Peyer's patch (tissue), 4 donors: ENCODE results near the gene BTG4. TPM values are rescaled to one million over a fixed set of nuclear protein-coding genes. Genes with fewer than 3 reads are reported as not detected.

Experiments
- DNase-seq, 3 donors: peaks; one replicate each; pipeline ENCODE4 v3.0.0-alpha.2; 2017 to 2019
- H3K27ac ChIP-seq, 4 donors: fragments of 200-600 bp; sonication (generic); one replicate each; pipeline ENCODE4 v1.5.1; 2016 to 2019
- H3K27me3 ChIP-seq, 2 donors: fragments of 200-600 bp; sonication (generic); one replicate each; pipeline ENCODE4 v1.5.1; 2019
- H3K36me3 ChIP-seq, 3 donors: fragments of 200-600 bp; sonication (generic); one replicate each; pipeline ENCODE4 v1.5.1; 2016 to 2019
- H3K4me1 ChIP-seq, 4 donors: fragments of 200-600 bp; sonication (generic); one replicate each; pipeline ENCODE4 v1.5.1; 2016 to 2019
- H3K4me3 ChIP-seq, 4 donors: fragments of 200-600 bp; sonication (generic); 1 replicate in 3 of 4; 2 replicates in 1 of 4; pipeline ENCODE4 v1.5.1; 2016 to 2019; ENCODE audit warnings: mild to moderate bottlenecking in 1 of 4
- H3K9me3 ChIP-seq, 4 donors: fragments of 200-600 bp; sonication (generic); one replicate each; pipeline ENCODE4 v1.5.1; 2016 to 2019; ENCODE audit warnings: mild to moderate bottlenecking in 1 of 4
- POLR2A ChIP-seq, 2 donors: fragments of 450-650 bp; IDR thresholded peaks; one replicate each; pipeline ENCODE4 v1.5.1; 2017; ENCODE audit warnings: antibody characterized with exemption in 2 of 2, mild to moderate bottlenecking in 2 of 2, moderate library complexity in 2 of 2
- total RNA-seq, 4 donors: library from RNA; depleted of rRNA; stranded (reverse); fragments of >200 nt; gene quantifications; one replicate each; pipeline ENCODE4 v1.1.0, GENCODE V29; 2016
- TF ChIP-seq, protein P1 (sequence below), 6 experiments: fragments of 450-650 bp in 4 of 6; fragments of 200-600 bp in 2 of 6; sonication (generic) in 1 of 6; IDR thresholded peaks; one replicate each; pipeline ENCODE4 v1.5.1; 2017 to 2019; ENCODE audit warnings: antibody characterized with exemption in 6 of 6, mild to moderate bottlenecking in 3 of 6, moderate library complexity in 1 of 6

The BTG4 gene
- total RNA-seq, 4 donors from 2014 or later: not detected

DNA sequence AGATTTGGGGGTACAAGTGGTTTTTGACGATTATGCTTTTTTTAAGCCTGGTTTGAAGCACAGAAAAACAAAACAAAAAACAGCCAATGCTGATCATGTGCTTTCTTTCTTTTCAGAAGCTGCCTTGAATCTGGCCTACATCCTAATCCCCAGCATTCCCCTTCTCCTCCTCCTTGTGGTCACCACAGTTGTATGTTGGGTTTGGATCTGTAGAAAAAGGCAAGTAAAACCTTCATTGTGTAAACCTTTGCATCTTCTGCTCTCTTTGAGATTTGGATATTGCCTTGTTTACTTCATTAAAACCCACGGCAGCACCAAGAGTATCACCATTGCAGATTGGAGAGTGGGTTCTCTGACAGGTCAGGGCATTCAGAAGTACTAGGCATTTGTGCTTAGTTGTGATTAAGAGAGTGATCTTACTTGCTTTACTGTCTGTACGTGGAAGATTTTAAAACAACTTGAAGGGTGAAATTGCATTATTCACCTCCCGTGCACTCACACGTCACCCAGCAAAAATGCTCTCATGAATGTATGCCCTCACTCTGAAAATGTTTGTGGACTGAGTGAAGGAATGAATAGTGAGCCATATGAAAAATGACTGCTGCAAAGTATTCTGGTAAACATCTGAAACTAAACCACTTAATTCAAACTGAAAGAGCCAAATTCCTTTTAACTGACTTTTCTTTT lies 45.4 kb upstream of the BTG4 start:
- H3K27ac ChIP-seq: peak overlapping the region; percentile 3 to 67 (median 48)
- H3K9me3 ChIP-seq: no peaks in the 10 kb centered on the region
- peaks cover 0 to 5% (median 0%) of the 10 kb centered on the region in 3 donors for H3K36me3 ChIP-seq
- DNase-seq: no peak
- TF ChIP-seq, protein P1, sequence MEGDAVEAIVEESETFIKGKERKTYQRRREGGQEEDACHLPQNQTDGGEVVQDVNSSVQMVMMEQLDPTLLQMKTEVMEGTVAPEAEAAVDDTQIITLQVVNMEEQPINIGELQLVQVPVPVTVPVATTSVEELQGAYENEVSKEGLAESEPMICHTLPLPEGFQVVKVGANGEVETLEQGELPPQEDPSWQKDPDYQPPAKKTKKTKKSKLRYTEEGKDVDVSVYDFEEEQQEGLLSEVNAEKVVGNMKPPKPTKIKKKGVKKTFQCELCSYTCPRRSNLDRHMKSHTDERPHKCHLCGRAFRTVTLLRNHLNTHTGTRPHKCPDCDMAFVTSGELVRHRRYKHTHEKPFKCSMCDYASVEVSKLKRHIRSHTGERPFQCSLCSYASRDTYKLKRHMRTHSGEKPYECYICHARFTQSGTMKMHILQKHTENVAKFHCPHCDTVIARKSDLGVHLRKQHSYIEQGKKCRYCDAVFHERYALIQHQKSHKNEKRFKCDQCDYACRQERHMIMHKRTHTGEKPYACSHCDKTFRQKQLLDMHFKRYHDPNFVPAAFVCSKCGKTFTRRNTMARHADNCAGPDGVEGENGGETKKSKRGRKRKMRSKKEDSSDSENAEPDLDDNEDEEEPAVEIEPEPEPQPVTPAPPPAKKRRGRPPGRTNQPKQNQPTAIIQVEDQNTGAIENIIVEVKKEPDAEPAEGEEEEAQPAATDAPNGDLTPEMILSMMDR (IDR thresholded peaks at IDR 0.05): no peak
- no peak for TF ChIP-seq POLR2A (IDR thresholded peaks at IDR 0.05)
- no peaks in the 10 kb centered on the region for H3K27me3 ChIP-seq
- no peak overlapping the region for H3K4me3 ChIP-seq
- H3K4me1 ChIP-seq: no peaks in the 10 kb centered on the region

DNA sequence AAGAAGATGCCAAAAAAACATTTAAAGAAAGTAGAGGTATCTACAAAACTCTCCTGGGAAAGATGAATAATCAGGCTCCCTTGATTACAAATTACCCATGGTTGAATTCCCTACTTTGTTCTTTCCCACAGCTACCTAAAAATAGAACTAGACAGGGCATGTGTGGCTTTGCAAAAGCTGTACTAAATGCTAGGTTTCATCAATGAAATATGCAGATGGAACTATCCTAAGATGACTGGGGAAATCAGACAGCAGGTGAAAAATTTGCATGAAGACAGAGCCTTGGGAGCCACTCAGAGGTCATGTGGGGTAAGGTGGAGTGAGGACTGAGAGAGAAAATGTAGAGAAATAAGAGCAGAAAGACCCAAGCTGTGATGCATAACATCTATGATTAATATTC lies 43.1 kb upstream of the BTG4 start:
- Histone ChIP-seq H3K4me3 (no peak overlapping the region), H3K36me3 (peaks cover 0 to 5% (median 0%) of the 10 kb centered on the region in 3 donors), H3K9me3 (no peaks in the 10 kb centered on the region), H3K4me1 (no peaks in the 10 kb centered on the region), H3K27ac (no peak overlapping the region), H3K27me3 (no peaks in the 10 kb centered on the region)
- no peak for DNase-seq
- TF ChIP-seq, protein P1 (IDR thresholded peaks at IDR 0.05): no peak
- no peak for TF ChIP-seq POLR2A (IDR thresholded peaks at IDR 0.05)

- no peak for DNase-seq
- no peak overlapping the region for H3K27ac ChIP-seq
- no peaks in the 10 kb centered on the region for H3K9me3 ChIP-seq
- H3K4me3 ChIP-seq: no peak overlapping the region
- H3K4me1 ChIP-seq: no peaks in the 10 kb centered on the region
- TF ChIP-seq, protein P1 (IDR thresholded peaks at IDR 0.05): no peak
- TF ChIP-seq POLR2A (IDR thresholded peaks at IDR 0.05): no peak
- H3K27me3 ChIP-seq: no peaks in the 10 kb centered on the region
- peaks cover 0 to 5% (median 0%) of the 10 kb centered on the region in 3 donors for H3K36me3 ChIP-seq
Observed at GRCh38 chr11:111554532-111554931, 42.3 kb upstream of the BTG4 start.

GRCh38 chr11:111550258-111550657 lies 38.1 kb upstream of the BTG4 start:
- H3K4me1 ChIP-seq: no peaks in the 10 kb centered on the region
- no peak overlapping the region for H3K27ac ChIP-seq
- TF ChIP-seq POLR2A (IDR thresholded peaks at IDR 0.05): no peak
- TF ChIP-seq, protein P1 (IDR thresholded peaks at IDR 0.05): no peak
- H3K27me3 ChIP-seq: no peaks in the 10 kb centered on the region
- no peak for DNase-seq
- H3K36me3 ChIP-seq: peaks cover 0 to 4% (median 0%) of the 10 kb centered on the region in 3 donors
- H3K9me3 ChIP-seq: no peaks in the 10 kb centered on the region
- no peak overlapping the region for H3K4me3 ChIP-seq

GRCh38 chr11:111549869-111550203 lies 37.6 kb upstream of the BTG4 start:
- no peaks in the 10 kb centered on the region for H3K27me3 ChIP-seq
- TF ChIP-seq POLR2A (IDR thresholded peaks at IDR 0.05): no peak
- TF ChIP-seq, protein P1 (IDR thresholded peaks at IDR 0.05): no peak
- no peak overlapping the region for H3K27ac ChIP-seq

More at GRCh38 chr11:111549869-111550203, 37.6 kb upstream of the BTG4 start:
- Histone ChIP-seq H3K4me3 (no peak overlapping the region), H3K36me3 (no peaks in the 10 kb centered on the region), H3K4me1 (no peaks in the 10 kb centered on the region), H3K9me3 (no peaks in the 10 kb centered on the region)
- DNase-seq: no peak
